ENCODE data around the gene OR6M1.

DNA sequence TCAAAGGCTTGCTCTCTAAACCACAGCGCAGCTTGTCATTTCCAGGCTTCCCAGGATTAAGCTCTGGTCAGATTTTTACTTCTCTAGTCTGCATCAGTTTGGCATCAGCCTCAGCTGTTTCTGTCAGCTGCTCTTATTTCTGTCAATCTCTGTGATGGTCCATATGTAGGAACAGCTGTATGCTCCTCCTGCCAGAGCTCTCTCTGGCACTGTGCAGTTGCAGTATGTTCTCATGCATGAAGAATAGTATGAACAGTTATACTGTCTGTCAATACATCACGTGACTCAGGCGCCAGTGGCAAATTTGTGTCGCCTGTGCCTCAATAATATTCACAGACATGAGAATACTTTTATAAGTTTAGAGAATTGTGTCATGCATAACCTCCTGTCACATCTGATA lies 6.7 kb downstream of the OR6M1 start:
- TF ChIP-seq, protein P1, sequence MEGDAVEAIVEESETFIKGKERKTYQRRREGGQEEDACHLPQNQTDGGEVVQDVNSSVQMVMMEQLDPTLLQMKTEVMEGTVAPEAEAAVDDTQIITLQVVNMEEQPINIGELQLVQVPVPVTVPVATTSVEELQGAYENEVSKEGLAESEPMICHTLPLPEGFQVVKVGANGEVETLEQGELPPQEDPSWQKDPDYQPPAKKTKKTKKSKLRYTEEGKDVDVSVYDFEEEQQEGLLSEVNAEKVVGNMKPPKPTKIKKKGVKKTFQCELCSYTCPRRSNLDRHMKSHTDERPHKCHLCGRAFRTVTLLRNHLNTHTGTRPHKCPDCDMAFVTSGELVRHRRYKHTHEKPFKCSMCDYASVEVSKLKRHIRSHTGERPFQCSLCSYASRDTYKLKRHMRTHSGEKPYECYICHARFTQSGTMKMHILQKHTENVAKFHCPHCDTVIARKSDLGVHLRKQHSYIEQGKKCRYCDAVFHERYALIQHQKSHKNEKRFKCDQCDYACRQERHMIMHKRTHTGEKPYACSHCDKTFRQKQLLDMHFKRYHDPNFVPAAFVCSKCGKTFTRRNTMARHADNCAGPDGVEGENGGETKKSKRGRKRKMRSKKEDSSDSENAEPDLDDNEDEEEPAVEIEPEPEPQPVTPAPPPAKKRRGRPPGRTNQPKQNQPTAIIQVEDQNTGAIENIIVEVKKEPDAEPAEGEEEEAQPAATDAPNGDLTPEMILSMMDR (IDR thresholded peaks at IDR 0.05): no peak
- TF ChIP-seq POLR2AphosphoS5 (IDR thresholded peaks at IDR 0.05; ENCODE audit: insufficient read depth in 1 of 2, low read depth in 1 of 2): no peak
- no peak for TF ChIP-seq POLR2A (IDR thresholded peaks at IDR 0.05)
